HUES48 (cell line): ENCODE results near the gene OR14J1.
"Not testable (repeated sequence)": the region's sequence is repeated elsewhere in the genome, so short reads cannot be mapped to it uniquely, and the experiment has no call there.

Experiments used
- H3K27ac ChIP-seq: one replicate; pipeline ENCODE4 v1.7.0; 2013; ENCODE audit warnings: low read depth, low read length, inconsistent platforms
- H3K27me3 ChIP-seq: 2 replicates; pipeline ENCODE4 v1.6.1; 2013; ENCODE audit warnings: mild to moderate bottlenecking, low read length; ENCODE audit not compliant: control insufficient read depth, insufficient read depth
- H3K36me3 ChIP-seq: 2 replicates; pipeline ENCODE4 v1.6.1; 2013; ENCODE audit warnings: low read length; ENCODE audit not compliant: control insufficient read depth, insufficient read depth
- H3K4me1 ChIP-seq: 2 replicates; pipeline ENCODE4 v1.6.1; 2013; ENCODE audit warnings: mild to moderate bottlenecking, low read length; ENCODE audit not compliant: control insufficient read depth, insufficient read depth
- H3K4me3 ChIP-seq: 2 replicates; pipeline ENCODE4 v1.5.1; 2013; ENCODE audit warnings: mild to moderate bottlenecking, low read depth, low read length
- H3K9ac ChIP-seq: 2 replicates; pipeline ENCODE4 v1.6.1; 2013; ENCODE audit warnings: mild to moderate bottlenecking, low read depth, low read length, moderate library complexity
- H3K9me3 ChIP-seq: 2 replicates; pipeline ENCODE4 v1.6.1; 2013; ENCODE audit warnings: low read length; ENCODE audit not compliant: control insufficient read depth, insufficient read depth

Gene OR14J1

GRCh38 chr6:29336269-29336668, 34.8 kb downstream of the OR14J1 start:
- Histone ChIP-seq H3K4me3 (no peak overlapping the region), H3K27ac (no peak overlapping the region), H3K4me1 (no peaks in the 10 kb centered on the region), H3K27me3 (no peaks in the 10 kb centered on the region), H3K9ac (no peak overlapping the region), H3K9me3 (no peaks in the 10 kb centered on the region), H3K36me3 (no peaks in the 10 kb centered on the region)

- Histone ChIP-seq H3K27me3 (no peaks in the 10 kb centered on the region), H3K4me3 (no peak overlapping the region), H3K9ac (no peak overlapping the region), H3K36me3 (no peaks in the 10 kb centered on the region), H3K9me3 (no peaks in the 10 kb centered on the region), H3K4me1 (no peaks in the 10 kb centered on the region), H3K27ac (no peak overlapping the region)
Observed at GRCh38 chr6:29345380-29345779, 43.9 kb downstream of the OR14J1 start.

DNA sequence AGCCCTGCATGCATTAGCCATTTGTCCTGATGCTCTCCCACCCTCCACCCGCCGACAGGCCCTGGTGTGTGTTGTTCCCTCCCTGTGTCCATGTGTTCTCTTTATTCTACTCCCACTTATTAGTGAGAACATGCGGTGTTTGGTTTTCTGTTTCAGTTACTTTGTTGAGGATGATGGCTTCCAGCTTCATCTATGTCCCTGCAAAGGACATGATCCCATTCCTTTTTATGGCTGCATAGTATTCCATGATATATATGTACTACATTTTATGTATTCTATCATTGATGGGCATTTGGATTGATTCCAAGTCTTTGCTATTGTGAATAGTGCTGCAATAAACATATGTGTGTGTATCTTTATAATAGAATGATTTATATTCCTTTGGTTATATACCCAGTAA, 47.8 kb downstream of the OR14J1 start:
- H3K27ac ChIP-seq, H3K4me3 ChIP-seq, H3K36me3 ChIP-seq, H3K27me3 ChIP-seq, H3K9ac ChIP-seq, H3K9me3 ChIP-seq, H3K4me1 ChIP-seq: not testable (repeated sequence)

- H3K36me3 ChIP-seq: no peaks in the 10 kb centered on the region
- H3K9me3 ChIP-seq: no peaks in the 10 kb centered on the region
- H3K27me3 ChIP-seq: no peaks in the 10 kb centered on the region
- H3K4me3 ChIP-seq: no peak overlapping the region
- no peak overlapping the region for H3K27ac ChIP-seq
- H3K4me1 ChIP-seq: peaks cover 5% of the 10 kb centered on the region; the same call in 1 of the 2 replicates
- H3K9ac ChIP-seq: no peak overlapping the region
Observed at GRCh38 chr6:29354980-29355379, 53.5 kb downstream of the OR14J1 start.

GRCh38 chr6:29355603-29356002, 54.1 kb downstream of the OR14J1 start:
- H3K9me3 ChIP-seq: no peaks in the 10 kb centered on the region

More at GRCh38 chr6:29355603-29356002, 54.1 kb downstream of the OR14J1 start:
- Histone ChIP-seq H3K4me3 (no peak overlapping the region), H3K27me3 (no peaks in the 10 kb centered on the region), H3K27ac (no peak overlapping the region), H3K9ac (no peak overlapping the region), H3K4me1 (peaks cover 5% of the 10 kb centered on the region; the same call in 1 of the 2 replicates), H3K36me3 (no peaks in the 10 kb centered on the region)
